GM12891 (cell line): ENCODE data around the gene DAPK3.

Experiments
- POLR2A ChIP-seq: IDR thresholded peaks from 2 replicates; pipeline ENCODE4 v1.6.1; 2011; ENCODE audit warnings: low read depth, low read length, control low read depth
- POLR2AphosphoS5 ChIP-seq: IDR thresholded peaks from 2 replicates; pipeline ENCODE4 v1.6.1; 2011; ENCODE audit warnings: low read depth, low read length, control low read depth
- TAF1 ChIP-seq: IDR thresholded peaks from 2 replicates; pipeline ENCODE4 v1.6.1; 2011; ENCODE audit warnings: low read depth, low read length, control low read depth

DNA sequence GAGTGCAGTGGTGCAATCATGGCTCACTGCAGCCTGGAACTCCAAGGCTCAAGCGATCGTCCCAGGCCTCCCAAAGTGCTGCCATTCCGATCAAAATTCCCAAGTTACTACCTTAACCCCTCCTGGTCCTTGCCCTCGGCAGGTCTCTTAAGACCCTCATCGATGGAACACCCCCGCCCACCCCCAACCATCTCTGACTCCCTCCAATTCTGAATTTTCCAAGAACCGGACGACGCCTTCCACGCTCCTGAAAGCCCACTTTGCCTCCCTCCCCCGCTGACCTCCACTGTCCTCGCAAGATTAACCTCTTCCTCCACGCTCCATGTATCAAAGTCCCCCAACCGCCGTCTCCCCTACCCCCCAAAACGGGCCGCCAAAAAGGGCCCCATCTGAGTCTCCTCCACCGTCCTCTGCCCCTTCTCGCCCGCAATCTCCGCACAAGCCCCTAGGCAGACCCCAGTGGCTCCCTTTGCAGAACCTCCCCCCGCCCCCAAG, 539 bp downstream of the DAPK3 start:
- TF ChIP-seq POLR2AphosphoS5: no peak
- TF ChIP-seq POLR2A: no peak
- TF ChIP-seq TAF1: no peak
